HepG2 (cell line): ENCODE data around the gene TOP2A. TPM values are rescaled to one million over a fixed set of nuclear protein-coding genes. Genes with fewer than 3 reads are reported as not detected.

Source experiments
- ATF7-NPFF ChIP-seq: sonication (generic); formaldehyde crosslinking; IDR thresholded peaks from 2 replicates; pipeline ENCODE4 v1.8.1; 2023; ENCODE audit warnings: mild to moderate bottlenecking, low read depth, missing genetic modification reagents, moderate library complexity
- BCLAF1 ChIP-seq: fragments of 450-650 bp; IDR thresholded peaks from 2 replicates; pipeline ENCODE4 v1.6.1; 2017; ENCODE audit warnings: mild to moderate bottlenecking
- FOXP1 ChIP-seq, 2 experiments: fragments of 450-650 bp in 1 of 2; IDR thresholded peaks; 2 replicates each; pipeline ENCODE4 v1.6.1; 2017 to 2018; ENCODE audit warnings: antibody characterized with exemption in 1 of 2
- HCFC1 ChIP-seq: fragments of 150-350 bp; IDR thresholded peaks from 2 replicates; pipeline ENCODE4 v1.6.1; 2014; ENCODE audit warnings: low read depth, low read length
- HMGXB3 ChIP-seq: sonication (generic); formaldehyde crosslinking; IDR thresholded peaks from 2 replicates; pipeline ENCODE4 v1.4.0; 2020; ENCODE audit warnings: missing genetic modification reagents, borderline replicate concordance
- KAT7 ChIP-seq: IDR thresholded peaks from 2 replicates; pipeline ENCODE4 v1.6.1; 2018; ENCODE audit warnings: borderline replicate concordance, missing compliant biosample characterization
- NFE2L1 ChIP-seq: sonication (generic); formaldehyde crosslinking; IDR thresholded peaks from 2 replicates; pipeline ENCODE4 v1.4.0; 2020; ENCODE audit warnings: missing genetic modification reagents, mild to moderate bottlenecking, borderline replicate concordance
- REL ChIP-seq: sonication (generic); formaldehyde crosslinking; conservative IDR thresholded peaks from 2 replicates; pipeline ENCODE4 v1.8.0; 2022; ENCODE audit warnings: mild to moderate bottlenecking, missing genetic modification reagents, moderate library complexity
- ZNF12 ChIP-seq: sonication (generic); formaldehyde crosslinking; IDR thresholded peaks from 2 replicates; pipeline ENCODE4 v1.5.0; 2020; ENCODE audit warnings: missing genetic modification reagents
- ZNF280B ChIP-seq: sonication (generic); formaldehyde crosslinking; IDR thresholded peaks from 2 replicates; pipeline ENCODE4 v1.5.0; 2020; ENCODE audit warnings: missing genetic modification reagents, mild to moderate bottlenecking, borderline replicate concordance
- ZNF609 ChIP-seq: sonication (generic); formaldehyde crosslinking; IDR thresholded peaks from 2 replicates; pipeline ENCODE4 v1.4.0; 2020; ENCODE audit warnings: mild to moderate bottlenecking, missing genetic modification reagents, borderline replicate concordance
- ZNF691 ChIP-seq: sonication (generic); formaldehyde crosslinking; IDR thresholded peaks from 2 replicates; pipeline ENCODE4 v1.4.0; 2020; ENCODE audit warnings: missing genetic modification reagents, low read depth, mild to moderate bottlenecking, borderline replicate concordance
- polyA plus RNA-seq, 8 experiments: library from polyadenylated mRNA; depleted of rRNA in 3 of 8; stranded (reverse) in 7 of 8; unstranded in 1 of 8; fragments of >200 nt; fragmentation: Illumina TruSeq in 4 of 8; extraction: Trizol in 4 of 8; gene quantifications; 2 replicates each; pipeline versions ENCODE4 v1.2.1 to v1.2.3, GENCODE V29; 2011 to 2016; ENCODE audit warnings: low read depth in 4 of 8, missing spikeins in 1 of 8, mixed read lengths in 1 of 8; ENCODE audit not compliant: insufficient read depth in 1 of 8
- total RNA-seq, 5 experiments: library from RNA; depleted of rRNA; stranded (reverse); fragments of >200 nt; fragmentation: Illumina TruSeq; extraction: Trizol; gene quantifications; 2 replicates each; pipeline ENCODE4 v1.2.3, GENCODE V29; 2016; ENCODE audit warnings: low read depth in 1 of 5

Gene TOP2A
- total and polyA plus RNA-seq, 2 of the 13 experiments (the other 11 are each of a cell fraction or from before 2014, with no cell fraction given): 108 to 327 TPM

- TF ChIP-seq HMGXB3 (CRISPR knock-in tag) (peak; percentile 82; the same call in 1 of the 2 replicates), REL (peak; percentile 90; the same call in 1 of the 2 replicates), ZNF12 (peak; percentile 83), ZNF691 (CRISPR knock-in tag) (peak; percentile 96; the same call in 1 of the 2 replicates), ATF7-NPFF (CRISPR knock-in tag) (peak; percentile 88; the same call in 1 of the 2 replicates), KAT7 (CRISPR knock-in tag) (peak; percentile 98), NFE2L1 (CRISPR knock-in tag) (no peak), ZNF609 (CRISPR knock-in tag) (0 out of 2 replicates have a peak, but pooled peaks have one; percentile 5), ZNF280B (CRISPR knock-in tag) (peak; percentile 46; the same call in 1 of the 2 replicates), HCFC1 (no peak; the same call in 1 of the 2 replicates), BCLAF1 (no peak), FOXP1 (IDR thresholded peaks at IDR 0.05) (no peak), FOXP1 (CRISPR knock-in tag; IDR thresholded peaks at IDR 0.05) (no peak)
Measured at GRCh38 chr17:40362696-40363110, 55.0 kb downstream of the TOP2A start (continued).
